Measurements from ENCODE around the gene DNASE2.
A peak's percentile ranks its signal among the peaks of the same experiment; 100 is the strongest.
"Not testable (repeated sequence)": the region's sequence is repeated elsewhere in the genome, so short reads cannot be mapped to it uniquely, and the experiment has no call there.

Gene DNASE2

DNA sequence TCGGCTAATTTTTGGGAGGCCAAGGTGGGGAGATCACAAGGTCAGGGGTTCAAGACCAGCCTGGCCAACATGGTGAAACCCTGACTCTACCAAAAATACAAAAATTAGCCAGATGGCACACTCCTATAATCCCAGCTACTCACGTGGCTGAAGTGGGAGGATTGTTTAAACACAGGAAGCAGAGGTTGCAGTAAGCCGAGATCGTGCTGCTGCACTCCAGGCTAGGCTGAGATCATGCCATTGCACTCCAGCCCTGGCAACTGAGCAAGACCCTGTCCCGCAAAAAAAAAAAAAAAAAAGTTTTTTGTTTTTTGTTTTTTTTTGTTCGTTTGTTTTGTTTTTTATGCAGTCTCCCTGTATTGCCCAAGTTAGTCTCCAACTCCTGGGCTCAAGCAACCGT, 21.7 kb downstream of the DNASE2 start:
- no peak for DNase-seq

DNA sequence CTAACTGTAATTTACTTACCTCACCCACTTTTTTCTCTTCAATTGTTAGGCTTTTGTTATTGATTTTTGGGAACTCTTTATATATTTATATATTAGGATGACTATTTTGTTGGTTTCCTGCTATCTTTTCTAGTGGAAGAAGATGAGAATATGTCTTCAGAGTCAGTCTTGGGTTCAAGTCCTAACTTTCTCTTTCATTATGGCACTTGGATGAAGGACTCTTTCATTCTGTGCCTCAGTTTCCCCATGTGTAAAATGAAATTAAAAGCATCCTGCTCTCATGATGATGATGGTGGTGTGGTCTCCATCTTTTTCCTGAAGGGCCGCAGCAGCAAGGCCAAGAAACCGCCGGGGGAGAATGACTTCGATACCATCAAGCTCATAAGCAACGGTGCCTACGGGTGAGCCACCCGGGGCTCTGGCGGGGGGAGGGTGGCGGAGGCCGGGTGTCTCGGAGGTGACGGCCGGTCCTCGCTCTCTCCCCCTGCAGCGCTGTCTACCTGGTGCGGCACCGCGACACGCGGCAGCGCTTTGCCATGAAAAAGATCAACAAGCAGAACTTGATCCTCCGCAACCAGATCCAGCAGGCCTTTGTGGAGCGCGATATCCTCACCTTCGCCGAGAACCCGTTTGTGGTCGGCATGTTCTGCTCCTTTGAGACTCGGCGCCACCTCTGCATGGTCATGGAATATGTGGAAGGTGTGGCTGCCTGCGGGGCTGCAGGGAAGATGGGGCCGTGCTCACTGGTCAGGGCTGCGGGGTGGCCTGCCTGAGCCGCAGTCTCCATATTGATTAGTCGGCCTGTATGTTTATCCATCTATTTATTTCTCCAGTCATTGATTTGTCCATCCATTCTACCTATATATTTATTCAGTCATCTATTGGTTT, 23.0 kb downstream of the DNASE2 start:
- no peak for DNase-seq

DNA sequence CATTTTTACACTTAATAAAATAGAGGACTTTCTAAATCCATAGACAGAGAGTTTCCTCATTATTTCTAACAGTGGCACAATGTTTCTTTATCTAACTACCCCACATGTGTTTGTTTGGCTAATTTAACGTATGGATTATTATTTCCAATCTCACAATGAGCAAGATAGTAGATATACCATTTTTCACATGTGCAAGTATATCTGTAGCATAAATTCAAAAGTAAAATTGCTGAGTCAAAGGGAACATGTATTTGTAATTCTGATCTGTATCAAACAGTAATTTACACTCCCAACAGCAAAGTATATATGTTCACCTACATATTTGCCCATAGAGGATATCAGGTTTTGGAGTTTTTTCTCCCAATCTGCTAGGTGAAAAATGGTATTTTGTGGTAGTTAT, 24.6 kb downstream of the DNASE2 start:
- no peak for DNase-seq

DNA sequence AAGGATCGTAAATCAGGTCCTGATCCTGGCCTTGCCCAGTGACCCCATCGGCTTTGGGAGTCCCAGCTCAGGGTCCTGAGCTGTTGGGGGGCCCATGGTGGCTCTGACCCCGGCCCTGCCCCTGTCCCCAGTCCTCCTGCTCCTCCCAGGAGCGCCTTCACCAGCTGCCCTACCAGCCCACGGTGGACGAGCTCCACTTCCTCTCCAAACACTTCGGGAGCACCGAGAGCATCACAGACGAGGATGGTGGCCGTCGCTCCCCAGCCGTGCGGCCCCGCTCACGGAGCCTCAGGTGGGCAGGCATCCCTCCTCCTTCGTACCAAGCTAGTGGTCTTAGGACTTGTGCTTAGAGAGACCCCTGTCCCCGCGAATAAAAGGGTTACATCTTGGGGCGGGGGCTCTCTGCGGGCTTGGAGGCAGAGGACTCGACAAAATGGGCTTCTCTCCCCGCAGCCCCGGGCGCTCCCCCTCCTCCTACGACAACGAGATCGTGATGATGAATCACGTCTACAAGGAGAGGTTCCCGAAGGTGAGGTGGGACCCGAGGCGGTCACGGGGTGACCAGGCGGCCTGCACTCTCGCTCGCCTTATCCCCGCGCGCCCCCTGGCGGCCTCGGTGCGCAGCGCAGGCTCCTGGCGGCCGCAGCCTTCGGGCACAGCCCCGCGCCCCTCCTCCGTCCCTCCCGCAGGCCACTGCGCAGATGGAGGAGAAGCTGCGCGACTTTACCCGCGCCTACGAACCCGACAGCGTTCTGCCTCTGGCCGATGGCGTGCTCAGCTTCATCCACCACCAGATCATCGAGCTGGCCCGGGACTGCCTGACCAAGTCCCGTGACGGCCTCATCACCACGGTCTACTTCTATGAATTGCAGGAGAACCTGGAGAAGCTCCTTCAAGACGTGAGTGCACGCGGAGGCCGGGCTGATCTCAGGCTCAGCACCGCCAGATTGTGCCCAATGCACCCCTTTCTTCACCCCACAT, 33.8 kb downstream of the DNASE2 start:
- DNase-seq, result peak; percentile 24 to 68

DNA sequence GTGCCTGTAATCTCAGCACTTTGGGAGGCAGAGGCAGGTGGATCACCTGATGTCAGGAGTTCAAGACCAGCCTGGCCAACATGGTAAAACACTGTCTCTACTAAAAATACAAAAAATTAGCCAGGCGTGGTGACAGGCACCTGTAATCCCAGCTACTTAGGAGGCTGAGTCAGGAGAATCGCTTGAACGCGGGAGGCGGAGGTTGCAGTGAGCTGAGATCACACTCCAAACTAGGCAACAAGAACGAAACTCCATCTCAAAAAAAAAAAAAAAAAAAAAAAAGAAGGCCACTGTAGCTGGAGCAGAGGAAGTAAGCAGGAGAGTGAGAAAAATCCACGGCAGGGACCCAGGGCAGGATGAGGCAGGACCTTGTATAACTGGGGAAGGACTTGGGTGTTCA, 34.6 kb downstream of the DNASE2 start:
- DNase-seq, result not testable (repeated sequence)

DNA sequence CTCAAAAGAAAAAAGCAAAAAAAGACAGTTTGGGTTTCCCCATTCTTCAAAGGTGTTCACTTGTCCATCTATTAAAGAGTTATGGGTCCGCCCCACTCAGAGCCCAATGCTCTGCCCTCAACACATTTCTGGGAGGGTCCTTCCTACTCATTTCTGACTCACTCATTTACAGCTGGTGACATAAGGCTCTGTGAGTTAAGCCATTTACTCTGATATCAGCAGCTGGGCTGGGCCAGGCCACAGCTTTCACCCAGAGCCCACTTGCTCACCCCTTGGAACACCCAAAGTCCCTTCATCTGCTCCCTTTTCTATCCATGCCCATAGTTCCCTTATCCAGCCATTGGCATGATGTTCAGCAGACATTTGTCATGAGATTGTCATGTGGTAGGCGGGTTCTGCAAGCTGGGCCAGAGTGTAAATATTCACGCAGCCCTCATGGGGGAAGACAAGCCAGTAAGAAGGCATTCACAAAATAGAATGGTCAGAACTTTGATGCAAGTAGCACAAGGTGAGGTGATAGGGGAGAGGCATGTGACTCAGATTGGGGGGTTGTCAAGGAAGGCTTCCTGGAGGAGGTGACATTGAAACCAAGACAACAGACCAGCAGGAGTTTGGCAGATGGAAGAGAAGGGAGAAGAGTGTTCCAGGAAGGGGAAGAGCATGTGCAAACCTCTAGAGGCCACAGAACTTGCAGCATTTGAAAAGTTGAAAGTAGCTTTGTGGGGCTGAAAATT, 37.1 kb downstream of the DNASE2 start:
- DNase-seq, result no peak

DNA sequence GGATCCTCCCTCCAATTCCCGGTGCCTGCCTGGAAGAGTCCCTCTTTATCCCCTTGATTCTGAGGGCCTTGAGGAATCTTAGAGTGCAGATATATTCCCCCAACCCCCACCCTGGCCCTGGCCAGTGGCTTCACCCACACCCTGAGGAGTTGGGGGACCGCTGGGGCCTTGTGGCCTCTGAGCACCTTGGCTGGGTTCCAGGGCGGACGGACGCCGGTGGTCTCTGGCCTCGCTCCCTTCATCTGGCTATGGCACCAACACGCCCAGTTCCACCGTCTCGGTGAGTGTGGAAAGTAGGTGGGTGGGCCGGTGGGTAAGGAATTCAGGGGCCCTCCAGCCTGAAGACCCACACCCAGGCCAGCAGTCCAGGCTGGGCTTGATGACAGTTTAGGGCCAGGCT, 37.9 kb downstream of the DNASE2 start:
- no peak for DNase-seq

DNA sequence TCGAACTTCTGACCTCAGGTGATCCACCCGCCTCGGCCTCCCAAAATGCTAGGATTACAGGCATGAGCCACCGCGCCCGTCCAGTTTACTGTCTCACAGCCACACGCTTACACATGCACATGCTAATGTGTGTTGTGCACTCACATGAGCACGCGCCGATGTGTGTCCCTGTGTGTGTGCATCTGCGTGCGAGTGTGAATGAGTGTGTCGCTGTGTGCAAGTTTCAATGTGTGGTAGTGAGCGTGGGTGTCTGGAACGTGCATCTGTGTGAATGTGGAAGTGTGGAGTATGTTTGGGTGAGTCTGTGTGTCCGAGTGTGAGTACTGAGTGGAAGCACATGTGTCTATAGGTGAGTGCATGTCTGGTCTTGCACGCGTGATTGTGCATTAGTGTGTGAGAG, 38.7 kb downstream of the DNASE2 start:
- DNase-seq, result no peak

DNA sequence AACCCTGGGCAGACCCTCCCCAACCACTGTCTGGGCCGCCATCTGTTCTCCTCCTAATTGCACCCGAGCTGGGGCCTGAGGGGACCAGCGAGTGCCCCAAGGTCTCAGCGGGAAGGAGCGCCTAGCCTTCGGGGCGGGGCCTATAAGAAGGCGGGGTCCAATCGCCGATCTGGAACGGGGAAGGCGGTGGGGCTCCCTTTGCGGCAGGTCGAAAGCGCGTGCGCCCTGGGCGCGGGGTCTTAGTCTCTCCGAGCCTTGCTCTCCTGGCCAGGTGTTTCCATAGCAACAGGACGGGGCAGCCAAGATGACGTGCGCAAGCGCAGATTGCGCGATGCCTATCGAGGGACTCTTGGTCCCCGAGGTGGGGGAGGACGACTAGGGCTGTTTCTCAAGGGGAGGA, 40.2 kb downstream of the DNASE2 start:
- DNase-seq, result no peak

DNA sequence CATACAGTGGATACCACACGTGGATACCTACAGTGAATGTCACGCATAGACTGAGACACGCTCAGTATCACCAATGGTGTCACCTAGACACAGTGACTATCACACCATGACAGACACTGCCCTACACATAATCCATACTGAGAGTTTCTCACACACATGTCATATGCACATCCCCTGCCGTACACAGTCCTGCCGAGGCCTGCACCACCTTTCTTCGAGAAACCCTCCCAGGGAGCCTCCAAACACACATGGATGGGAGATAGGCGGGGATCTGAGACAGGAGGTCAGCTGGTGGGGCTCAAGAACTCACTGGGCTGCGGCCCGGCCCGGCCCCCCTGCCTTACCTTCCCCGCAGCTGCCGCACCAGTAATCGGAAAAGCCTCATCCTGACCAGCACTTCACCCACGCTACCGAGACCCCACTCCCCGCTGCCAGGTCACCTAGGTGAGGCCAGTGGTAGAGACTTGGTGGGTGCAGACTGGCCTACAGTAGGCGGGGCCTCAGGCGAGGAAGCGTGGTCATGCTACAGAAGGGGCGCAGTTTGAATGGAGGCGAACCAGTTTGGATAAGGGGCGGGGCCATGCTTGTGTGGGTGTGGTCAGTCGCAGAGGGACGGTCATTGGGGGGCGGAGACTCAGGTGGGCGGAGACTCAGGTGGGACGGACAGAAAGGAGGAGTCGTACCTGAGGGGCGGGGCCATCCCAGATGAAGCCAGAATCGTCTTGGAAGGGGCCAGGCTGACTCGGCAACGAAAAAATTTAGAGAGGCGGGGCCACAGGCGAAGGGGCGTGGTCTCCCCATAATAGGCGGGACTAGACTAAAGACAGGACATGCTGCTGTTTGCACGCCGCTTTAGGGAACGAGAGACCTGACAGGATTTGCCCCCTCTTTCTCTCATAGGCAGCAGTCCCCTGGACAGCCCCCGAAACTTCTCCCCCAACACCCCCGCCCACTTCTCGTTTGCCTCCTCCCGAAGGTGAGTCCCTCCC, 40.9 kb downstream of the DNASE2 start:
- peak in 1 of 2 donors; percentile 23 for DNase-seq

DNA sequence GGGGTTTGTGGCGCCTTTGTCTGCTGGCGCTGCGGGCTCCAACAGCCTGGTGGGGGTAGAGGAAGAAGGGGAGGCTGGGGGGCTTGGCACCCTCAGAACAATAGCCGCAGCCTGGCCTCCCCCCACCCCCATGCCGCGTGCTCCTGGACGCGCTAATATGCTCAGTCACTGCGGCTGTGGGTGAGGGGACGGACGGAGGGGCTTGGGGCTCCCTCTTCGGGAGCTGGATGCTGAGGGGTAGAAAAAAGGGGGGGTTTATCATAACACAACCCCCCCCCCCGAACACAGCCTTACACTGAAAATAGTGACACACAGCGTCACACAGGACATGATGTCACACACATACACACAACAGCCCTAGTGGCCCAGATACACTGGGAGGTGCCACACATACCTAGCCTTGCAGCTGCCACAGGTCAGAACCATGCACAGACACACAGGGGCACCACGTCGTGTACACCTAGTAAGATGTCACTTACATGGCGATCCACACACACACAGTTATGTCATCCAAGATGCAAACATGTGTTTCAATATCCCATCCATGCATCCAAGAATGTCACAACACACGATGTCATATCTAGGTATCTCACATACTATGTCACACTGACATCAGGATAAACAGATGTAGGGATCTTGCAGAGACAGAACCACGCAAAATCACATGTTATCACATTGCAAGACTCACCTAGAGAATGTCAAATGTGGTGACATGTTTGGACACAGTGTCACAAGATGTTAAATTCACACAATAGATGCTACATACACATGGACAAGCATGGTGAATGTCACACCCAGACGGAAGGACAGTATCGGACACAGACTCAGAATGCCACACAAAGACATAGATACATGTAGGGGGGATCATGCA, 42.1 kb downstream of the DNASE2 start:
- DNase-seq, result no peak

DNA sequence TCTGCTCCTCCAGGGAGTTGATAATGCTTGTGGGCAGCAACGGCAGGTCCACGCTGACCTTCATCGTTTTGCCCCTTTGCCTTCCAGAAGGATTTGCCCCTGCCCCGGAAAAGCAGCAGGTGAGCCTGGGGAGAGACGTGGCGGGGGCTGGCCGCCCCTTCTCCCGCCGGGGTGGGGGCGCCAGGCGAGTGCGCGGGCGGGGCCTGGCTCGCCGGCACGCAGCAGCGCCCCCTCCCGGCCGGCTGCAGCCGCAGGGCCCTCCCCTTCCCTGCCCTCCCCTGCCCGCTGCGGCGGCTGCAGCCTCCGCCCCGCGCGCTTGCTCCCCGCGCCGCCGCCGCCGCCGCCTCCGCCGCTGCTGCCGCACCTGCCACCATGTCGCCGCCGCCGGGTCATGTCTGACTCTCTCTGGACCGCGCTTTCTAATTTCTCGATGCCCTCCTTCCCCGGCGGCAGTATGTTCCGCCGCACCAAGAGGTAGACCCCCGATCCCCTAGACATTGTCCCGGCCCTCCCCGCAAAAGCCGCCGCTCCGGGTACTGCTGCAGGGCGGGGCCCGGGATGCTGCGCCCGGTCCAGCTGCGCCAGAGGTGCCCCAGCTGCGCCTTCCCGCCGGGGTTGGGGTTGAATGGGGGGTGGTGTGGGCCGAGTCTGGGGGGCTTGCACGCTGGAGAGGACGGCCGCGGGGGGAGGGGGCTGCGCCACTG, 42.9 kb downstream of the DNASE2 start, which contains the start of gene MAST1:
TSS of gene MAST1 (plus strand) at position 334 of the 704 bp plus-strand sequence. CDS start at position 392, 58 bp downstream.
- DNase-seq, result no peak

DNA sequence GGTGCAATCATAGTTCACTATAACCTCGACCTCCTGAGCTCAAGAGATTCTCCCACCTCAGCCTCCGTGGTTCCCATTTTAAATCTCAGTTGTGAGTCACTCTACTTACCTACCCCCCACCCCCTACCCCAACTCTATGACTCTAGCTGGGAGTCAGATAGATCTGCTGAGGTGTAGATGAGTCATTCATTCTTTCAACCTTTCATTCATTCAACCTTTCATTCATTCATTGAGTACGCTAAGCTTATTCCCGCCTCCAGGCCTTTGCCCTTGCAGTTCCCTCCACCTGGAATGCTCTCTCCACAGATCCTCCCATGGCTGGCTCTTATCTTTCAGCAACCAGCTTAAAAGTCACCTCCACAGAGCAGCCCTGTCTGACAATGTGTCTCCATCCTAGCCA, 44.0 kb downstream of the DNASE2 start:
- no peak for DNase-seq

DNA sequence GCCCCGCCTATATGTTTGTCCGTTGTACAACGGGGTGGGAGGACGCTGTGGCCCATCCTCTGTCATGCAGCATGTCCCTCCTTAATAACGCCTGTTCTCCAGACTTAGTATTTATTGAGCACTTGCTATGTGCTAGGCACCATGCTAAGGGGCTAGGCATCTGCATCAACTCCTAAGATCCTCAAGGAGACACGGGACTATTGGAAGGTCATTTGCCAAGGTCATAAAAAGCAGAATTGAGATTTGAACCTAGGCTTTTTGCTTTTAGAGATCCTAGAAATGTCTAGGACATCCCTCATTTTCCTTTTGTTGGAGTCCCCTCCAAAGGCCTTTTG, 44.8 kb downstream of the DNASE2 start:
- DNase-seq, result no peak

DNA sequence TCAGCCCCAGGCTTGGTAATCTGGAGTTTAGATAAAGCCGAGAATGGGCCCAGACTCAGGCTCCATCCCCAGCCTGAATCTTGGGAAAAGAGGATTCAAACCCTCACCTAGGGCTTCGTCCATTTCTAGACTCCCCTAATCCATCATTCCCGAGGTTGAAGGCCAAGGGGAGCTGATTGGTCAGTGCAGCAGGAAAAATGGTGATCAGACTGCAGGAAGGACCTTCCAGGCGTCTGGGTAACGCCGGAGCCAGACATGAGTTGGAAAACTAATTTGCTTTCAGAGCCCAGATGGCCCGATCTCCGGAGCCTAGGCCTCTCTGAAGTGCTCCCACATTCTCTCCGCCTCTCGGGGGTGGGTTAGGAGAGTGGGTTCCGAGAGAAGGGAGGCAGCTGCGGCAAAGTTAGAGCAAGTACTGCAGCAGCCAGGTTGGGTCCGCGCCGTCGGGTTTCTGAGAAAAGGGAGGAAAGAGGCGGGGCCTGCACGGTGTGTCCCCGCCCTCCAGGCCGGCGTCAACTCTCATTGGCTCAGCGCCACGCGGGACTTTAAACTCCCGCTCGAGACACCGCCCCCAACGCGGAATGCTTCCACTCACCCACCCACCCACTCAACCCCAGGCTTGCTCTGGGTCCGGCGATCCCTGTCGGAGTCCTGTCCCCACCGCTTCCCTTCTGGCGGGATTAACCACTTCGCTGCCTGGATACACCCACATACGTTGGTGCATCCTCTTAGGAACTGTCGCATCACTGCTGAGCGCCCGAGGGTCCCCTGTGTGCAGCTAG, 46.1 kb downstream of the DNASE2 start:
- DNase-seq, result no peak

DNA sequence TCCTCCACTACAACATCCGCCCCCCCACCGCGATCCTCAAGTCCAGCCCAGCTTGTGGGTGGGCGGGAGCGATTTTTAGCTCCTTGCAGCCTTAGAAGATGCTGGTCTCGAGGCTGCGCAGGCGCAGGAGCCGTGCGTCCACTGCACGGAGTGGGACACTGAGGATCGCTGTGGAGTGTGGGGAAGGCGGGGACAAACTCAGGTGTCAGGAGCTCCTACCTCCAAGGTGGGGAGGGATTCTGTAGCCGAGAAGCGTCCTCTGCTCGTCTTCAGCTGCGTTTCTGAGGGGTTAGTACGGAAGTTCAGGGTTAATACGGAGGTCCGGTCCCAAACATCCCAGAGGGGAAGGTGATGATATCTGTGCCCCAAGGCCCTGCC, 46.7 kb downstream of the DNASE2 start, which contains the start of gene RTBDN:
TSS of gene RTBDN (minus strand) at position 14 of the 378 bp plus-strand sequence. CDS start 4,600 bp downstream, outside the sequence.
- DNase-seq, result no peak

DNA sequence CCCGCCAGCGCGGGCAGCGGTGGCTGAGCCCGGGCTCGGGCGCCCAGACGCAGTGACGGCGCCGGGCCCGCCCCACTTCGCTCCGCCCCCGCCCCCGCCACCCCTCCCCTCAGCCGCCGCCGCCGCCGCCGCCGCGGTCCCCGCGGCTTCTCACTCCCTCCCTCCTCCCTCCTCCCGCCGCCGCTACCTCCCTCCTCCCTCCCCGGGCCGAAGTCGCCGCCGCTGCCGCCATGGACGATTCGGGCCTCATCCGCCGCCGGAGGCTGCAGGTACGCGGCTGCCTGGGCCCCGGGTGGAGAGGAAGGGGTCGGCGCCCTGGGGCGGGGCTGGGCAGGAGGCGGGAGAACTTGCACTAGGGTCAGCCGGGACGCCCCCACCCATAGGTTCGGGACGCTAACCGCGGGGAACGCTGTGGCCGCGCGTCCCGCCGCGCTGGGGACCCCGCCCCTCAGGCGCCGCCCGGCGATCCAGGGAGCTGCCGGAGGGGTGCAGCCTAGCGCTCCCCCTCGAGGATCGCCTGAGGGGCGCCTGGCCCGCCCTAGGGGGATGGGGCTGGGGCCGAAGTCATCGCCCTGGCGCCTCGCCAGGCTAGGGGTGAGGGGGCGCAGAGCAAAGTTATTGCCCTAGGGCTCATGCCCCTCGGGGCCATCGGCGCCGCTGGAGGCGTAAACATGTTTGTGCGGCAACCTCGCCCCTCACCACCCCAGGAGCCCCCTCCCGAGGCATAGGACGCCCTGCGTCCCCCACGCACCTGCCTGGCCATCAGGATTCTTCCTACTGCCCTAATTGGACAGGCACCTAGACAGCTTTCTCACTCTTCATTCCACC, 47.3 kb downstream of the DNASE2 start:
- DNase-seq, result no peak

DNA sequence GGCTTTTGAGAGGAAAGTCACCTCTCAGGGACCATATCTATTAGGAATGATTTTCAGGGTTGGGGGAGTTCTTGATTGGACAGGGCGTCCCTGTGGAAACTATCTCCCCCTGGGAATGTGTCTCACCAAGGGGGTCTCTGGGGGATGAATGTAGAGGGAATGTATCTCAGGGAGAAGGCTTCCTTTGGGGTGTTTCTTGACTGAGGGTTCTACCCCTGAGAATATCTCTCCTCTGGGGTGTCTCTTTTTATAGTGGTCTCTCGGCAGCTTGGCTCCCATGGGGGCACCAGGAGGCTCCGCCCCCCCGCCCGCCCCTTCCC, 47.9 kb downstream of the DNASE2 start:
- DNase-seq, result no peak
